Bronchus fibroblast of lung (primary cell): ENCODE data around the gene BLZF1. TPM values are rescaled to one million over a fixed set of nuclear protein-coding genes. Genes with fewer than 3 reads are reported as not detected.

ENCODE experiments used
- total RNA-seq: library from RNA; depleted of rRNA; stranded (reverse); fragments of >200 nt; gene quantifications from 2 replicates; pipeline ENCODE4 v1.2.3, GENCODE V29; 2015

Gene BLZF1
- 19.2 and 24.7 TPM in 2 replicates for total RNA-seq

DNA sequence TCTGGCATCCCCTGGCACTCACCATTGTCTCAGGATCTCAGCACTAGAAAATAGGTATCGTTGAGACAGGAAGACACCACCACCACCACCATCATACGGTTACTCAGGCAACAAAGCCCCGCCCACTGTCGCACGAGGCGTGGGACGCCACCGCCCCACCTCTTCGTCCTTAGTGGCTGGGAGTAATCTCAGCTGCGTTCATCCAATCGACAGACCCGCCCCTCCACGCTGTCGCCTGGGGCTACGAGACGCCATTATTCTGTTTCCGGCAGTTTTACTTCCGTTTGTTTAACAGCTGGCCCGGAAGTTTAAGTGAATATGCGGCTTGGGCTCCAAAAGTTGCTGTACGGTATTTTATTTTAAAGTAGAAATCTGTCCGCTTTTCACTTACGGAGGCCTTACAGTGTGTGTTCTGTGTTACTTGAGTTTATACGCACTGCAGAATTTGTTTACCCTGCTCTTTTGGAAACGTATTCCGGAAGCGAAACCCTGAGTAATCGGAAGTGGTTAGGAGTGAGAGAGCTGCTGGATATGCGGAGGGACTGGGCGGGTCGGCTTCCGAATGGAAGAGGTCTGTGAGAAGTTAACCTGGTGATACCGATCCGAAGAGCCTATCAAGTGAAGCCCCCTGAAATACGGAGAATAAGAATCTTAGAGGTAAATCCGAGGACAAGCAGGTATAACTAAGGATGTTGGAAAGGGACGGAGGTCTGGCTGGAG lies at the start of gene BLZF1, which contains the start of gene NME7:
Gene BLZF1 (plus strand): TSS at position 510 of the 720 bp plus-strand sequence. CDS start 1,328 bp downstream, outside the sequence.
Gene NME7 (minus strand): TSS at position 112 of the 720 bp plus-strand sequence. CDS start 87 bp downstream, at position 25.

DNA sequence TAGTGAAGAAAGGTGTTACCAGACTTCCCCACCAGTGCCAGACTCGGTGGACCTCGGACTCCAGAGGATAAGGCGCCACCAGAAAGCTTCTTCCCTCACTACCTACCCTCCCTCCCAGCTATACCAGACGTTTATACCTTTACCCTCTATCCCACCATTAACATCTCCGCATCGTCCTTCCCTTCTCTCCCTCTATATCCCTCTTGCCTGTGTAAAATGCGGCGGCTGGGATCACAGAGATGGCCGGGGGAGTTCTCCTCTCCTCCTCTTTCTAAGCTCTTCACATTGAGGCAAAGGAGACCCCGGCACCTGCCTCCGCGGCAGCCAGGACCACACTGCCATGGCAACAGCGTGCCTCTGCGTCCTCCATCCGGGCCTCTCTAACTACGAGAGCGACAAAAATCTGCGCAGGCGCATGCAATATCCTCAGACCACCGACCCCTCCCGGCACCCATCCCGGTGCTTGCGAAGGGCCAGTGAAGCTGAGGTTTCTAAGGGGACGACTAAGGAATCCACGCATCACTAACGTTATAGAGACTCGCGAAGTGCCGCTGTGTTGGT lies 59.2 kb downstream of the BLZF1 start, which contains the start of gene CCDC181:
Gene CCDC181 (minus strand): TSS at position 394 of the 561 bp plus-strand sequence. CDS start 2,547 bp downstream, outside the sequence.

Other genes with a start within 250 kb of the BLZF1 start
- gene NME7, start 398 bp upstream of the BLZF1 start, total RNA-seq: 32.9 and 33.6 TPM in 2 replicates
- 1.6 and 2.9 TPM in 2 replicates for gene CCDC181, start 59.3 kb downstream of the BLZF1 start, total RNA-seq
- 8.2 and 8.7 TPM in 2 replicates for gene SLC19A2, start 117.7 kb downstream of the BLZF1 start, total RNA-seq
- not detected in 2 replicates for gene F5, start 218.3 kb downstream of the BLZF1 start, total RNA-seq